GM23338 (cell line): ENCODE measurements around the gene POFUT2.

Source experiments
- CTCF ChIP-seq, 2 experiments: fragments of 200-600 bp in 1 of 2; sonication (generic) in 1 of 2; conservative IDR thresholded peaks; 2 replicates each; pipeline versions ENCODE4 v1.5.1 to v1.6.1; 2016 to 2017; ENCODE audit warnings: antibody characterized with exemption in 2 of 2, low read depth in 2 of 2, mild to moderate bottlenecking in 2 of 2, moderate library complexity in 1 of 2
- EZH2 ChIP-seq: fragments of 200-600 bp; sonication (generic); IDR thresholded peaks from one replicate; pipeline ENCODE4 v1.8.0; 2017; ENCODE audit warnings: antibody characterized with exemption, mild to moderate bottlenecking, low read depth; ENCODE audit not compliant: unreplicated experiment
- NANOG ChIP-seq: IDR thresholded peaks from 2 replicates; pipeline ENCODE4 v1.6.1; 2016; ENCODE audit warnings: antibody characterized with exemption, borderline replicate concordance
- POLR2AphosphoS5 ChIP-seq: IDR thresholded peaks from 2 replicates; pipeline ENCODE4 v1.6.1; 2016; ENCODE audit warnings: antibody characterized with exemption, low read depth
- REST ChIP-seq: IDR thresholded peaks from one replicate; pipeline ENCODE4 v1.6.1; 2018; ENCODE audit warnings: antibody characterized with exemption; ENCODE audit not compliant: unreplicated experiment

- TF ChIP-seq CTCF (conservative IDR thresholded peaks at IDR 0.05; ENCODE audit: low read depth in 2 of 2), result no peak
- no peak for TF ChIP-seq POLR2AphosphoS5
- TF ChIP-seq REST, result no peak
- no peak for TF ChIP-seq NANOG
- no peak for TF ChIP-seq EZH2
Observed at GRCh38 chr21:45248301-45248892, 39.3 kb downstream of the POFUT2 start.
